Ectodermal cell (in vitro differentiated cells): ENCODE data around the gene CD93.

ENCODE experiments used
- H3K27ac ChIP-seq: 2 replicates; pipeline ENCODE4 v1.7.0; 2013; ENCODE audit warnings: mild to moderate bottlenecking, low read depth, low read length; ENCODE audit not compliant: insufficient read depth, poor library complexity, severe bottlenecking
- H3K27me3 ChIP-seq: 2 replicates; pipeline ENCODE4 v1.7.0; 2013; ENCODE audit warnings: mild to moderate bottlenecking, low read length; ENCODE audit not compliant: insufficient read depth, control insufficient read depth, poor library complexity, severe bottlenecking
- H3K36me3 ChIP-seq: one replicate; pipeline ENCODE4 v1.7.0; 2013; ENCODE audit warnings: low read length; ENCODE audit not compliant: control insufficient read depth, insufficient read depth
- H3K4me1 ChIP-seq: one replicate; pipeline ENCODE4 v1.7.0; 2013; ENCODE audit warnings: low read length; ENCODE audit not compliant: control insufficient read depth, insufficient read depth
- H3K4me3 ChIP-seq: 2 replicates; pipeline ENCODE4 v1.7.0; 2013; ENCODE audit warnings: low read depth, low read length, control low read depth; ENCODE audit not compliant: insufficient read depth
- H3K9me3 ChIP-seq: 2 replicates; pipeline ENCODE4 v1.7.0; 2013; ENCODE audit warnings: mild to moderate bottlenecking, low read length, moderate library complexity; ENCODE audit not compliant: control insufficient read depth
- WGBS, 2 experiments: methylation state at CpG; one replicate each; pipeline ENCODE4 v1.1.7; 2013; ENCODE audit warnings: missing lambda C conversion rate in 2 of 2; 5-methylcytosine and 5-hydroxymethylcytosine counted together

The CD93 gene

DNA sequence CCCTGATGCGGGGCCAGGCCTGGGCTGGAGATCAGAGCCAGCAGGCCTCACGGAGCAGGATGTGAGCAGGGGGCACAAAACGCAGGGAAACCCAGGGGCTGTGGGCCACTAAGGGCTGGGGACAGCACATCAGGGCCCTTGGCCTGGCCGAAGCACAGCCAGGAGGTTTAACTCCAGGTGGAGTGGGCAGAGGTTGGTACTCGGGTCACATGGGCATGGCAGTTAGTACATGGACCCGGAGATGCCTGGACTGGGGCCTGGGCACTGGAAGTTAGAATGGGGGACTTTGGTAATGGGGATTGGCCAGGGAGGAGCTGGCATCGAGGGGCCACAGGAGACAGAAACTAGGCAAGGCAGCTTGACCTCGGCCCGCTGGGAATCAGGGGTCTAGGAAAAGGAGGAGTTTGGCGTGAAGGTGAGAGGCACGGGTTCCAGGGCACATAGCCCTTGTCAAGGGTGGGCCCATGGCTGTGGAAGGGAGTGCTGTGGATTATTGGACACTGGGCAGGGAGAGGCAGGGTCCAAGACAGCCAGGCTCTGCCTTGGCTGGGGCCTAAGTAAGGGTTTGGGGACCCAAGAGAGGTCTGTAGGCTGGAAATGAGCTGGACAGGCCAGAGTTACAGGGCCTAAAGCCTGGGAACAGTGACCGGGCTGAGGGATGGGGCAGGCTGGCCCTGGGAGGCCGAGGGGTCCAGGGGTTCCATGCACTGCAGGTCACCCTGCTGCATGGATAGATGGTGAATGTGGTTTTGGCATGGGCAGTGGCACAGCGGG, 41.6 kb upstream of the CD93 start:
- Histone ChIP-seq H3K9me3 (no peaks in the 10 kb centered on the region), H3K4me3 (no peak overlapping the region), H3K4me1 (no peaks in the 10 kb centered on the region), H3K36me3 (no peaks in the 10 kb centered on the region), H3K27me3 (no peaks in the 10 kb centered on the region), H3K27ac (no peak overlapping the region)
- 90 to 93% methylated on average over 14 of the region's 14 CpGs for WGBS, 2 experiments

DNA sequence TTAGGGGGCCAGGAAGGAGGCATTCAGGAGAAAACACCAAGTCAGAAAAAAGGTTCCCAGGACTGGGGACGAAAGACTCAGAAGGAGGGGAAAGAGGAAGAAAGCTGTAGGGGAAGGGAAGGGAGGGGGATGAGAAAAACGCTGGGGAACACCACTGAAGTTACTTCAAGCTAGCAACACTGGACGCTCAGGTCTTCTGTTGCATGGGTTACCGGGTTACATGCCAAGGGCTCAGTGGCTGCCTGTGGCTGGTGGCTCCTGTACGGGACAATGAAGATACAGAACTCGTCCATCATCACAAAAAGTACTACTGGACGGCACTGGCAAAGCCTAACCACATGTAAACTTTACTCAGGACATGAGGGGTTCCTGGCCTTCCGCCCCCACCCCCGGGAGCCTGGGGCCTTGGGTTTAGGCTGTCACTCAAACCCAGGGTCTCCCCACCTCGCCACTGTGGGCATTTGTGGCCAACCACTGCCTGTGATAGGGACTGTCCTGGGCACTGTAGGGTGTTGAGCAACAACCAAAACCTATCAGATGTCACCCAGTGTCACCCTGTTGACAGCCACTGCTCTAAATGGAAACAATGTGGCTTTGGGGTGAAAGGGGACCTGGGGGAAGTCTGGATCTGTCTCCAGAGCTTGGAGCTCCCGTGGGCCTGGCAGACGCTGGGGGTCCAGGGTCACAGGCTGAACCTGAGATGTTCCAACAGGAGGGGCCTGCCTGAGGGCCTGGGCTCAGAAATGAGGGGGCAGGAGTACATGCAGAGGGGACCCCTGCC, 40.3 kb upstream of the CD93 start:
- no peaks in the 10 kb centered on the region for H3K36me3 ChIP-seq
- no peak overlapping the region for H3K27ac ChIP-seq
- WGBS, 2 experiments, result 84 to 85% methylated on average over 12 of the region's 12 CpGs

DNA sequence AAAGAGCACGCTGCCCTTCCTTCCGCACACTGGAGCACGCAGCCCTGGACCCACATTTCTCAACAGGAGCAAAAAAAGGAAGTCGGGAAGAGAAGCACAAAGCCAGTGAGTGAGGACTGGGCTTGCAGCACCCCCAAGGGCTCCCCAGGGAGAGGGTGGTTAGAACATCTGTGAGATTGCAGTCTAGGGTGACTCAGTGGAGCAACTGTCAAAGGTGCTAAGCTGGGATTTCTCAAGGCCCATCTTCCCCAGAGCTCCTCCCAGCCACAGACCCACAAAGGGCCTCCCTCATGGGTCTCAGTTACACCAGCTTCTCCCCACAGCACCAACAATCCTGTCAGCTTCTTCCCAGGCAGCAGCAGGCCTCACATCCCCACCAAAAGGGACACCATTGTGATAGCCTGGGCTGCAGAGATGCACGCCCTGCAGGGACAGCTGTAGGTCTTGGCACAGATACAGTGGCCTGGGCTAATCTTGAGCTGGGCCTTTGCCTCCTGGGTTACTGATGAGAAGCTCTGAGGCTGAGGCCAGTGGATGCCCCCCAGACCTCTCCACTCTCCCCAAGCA, 39.6 kb upstream of the CD93 start:
- 93 to 95% methylated on average over 5 of the region's 5 CpGs for WGBS, 2 experiments
- Histone ChIP-seq H3K4me3 (no peak overlapping the region), H3K4me1 (no peaks in the 10 kb centered on the region), H3K27me3 (no peaks in the 10 kb centered on the region), H3K9me3 (no peaks in the 10 kb centered on the region), H3K27ac (no peak overlapping the region), H3K36me3 (no peaks in the 10 kb centered on the region)

More for the DNA sequence above, 40.3 kb upstream of the CD93 start:
- H3K9me3 ChIP-seq, result no peaks in the 10 kb centered on the region
- H3K4me3 ChIP-seq, result no peak overlapping the region
- H3K4me1 ChIP-seq, result no peaks in the 10 kb centered on the region
- H3K27me3 ChIP-seq, result no peaks in the 10 kb centered on the region

DNA sequence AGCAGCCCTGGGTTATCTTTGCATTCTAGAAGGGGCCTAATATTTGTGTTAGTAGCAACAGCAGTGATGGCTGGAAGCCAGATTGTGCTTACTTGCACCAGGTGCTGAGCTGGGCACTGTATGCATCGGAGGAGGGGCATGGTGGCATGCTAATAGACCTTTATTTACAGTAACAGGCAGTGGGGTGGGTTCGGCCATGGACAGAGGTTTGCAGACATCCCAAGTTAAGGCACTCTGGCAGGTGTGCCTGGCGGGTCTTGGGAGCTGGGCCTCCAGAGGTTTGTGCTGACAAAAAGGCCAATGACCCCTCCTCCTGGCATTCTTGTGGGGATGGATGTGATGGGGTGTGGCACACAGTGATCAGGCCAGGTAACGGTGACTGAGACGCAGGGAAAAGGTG, 39.0 kb upstream of the CD93 start:
- Histone ChIP-seq H3K9me3 (no peaks in the 10 kb centered on the region), H3K4me1 (no peaks in the 10 kb centered on the region), H3K36me3 (no peaks in the 10 kb centered on the region), H3K27ac (no peak overlapping the region), H3K4me3 (no peak overlapping the region), H3K27me3 (no peaks in the 10 kb centered on the region)
- WGBS, 2 experiments, result 89 to 92% methylated on average over 5 of the region's 5 CpGs

DNA sequence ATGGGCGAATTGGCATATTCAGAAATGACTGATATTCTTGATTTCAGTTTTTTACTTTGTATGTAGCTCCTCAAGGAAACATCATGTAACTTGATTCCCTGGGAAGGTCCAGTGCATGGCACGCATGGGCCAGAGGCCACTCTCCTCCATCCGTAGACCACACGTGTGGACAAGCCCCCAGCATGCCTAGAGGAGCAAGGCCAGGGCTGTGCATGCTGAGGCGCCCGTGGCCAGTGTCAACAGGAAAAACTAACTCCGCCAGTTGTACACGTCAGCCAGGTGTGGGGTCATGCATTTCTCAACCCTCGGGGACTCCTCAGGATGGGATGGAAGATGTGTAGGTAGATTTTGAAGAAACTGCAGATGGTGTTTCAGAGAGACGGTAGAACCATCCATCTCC, 37.8 kb upstream of the CD93 start:
- no peaks in the 10 kb centered on the region for H3K27me3 ChIP-seq
- H3K36me3 ChIP-seq, result no peaks in the 10 kb centered on the region
- no peaks in the 10 kb centered on the region for H3K4me1 ChIP-seq
- no peaks in the 10 kb centered on the region for H3K9me3 ChIP-seq
- 92 to 94% methylated on average over 10 of the region's 10 CpGs for WGBS, 2 experiments
- H3K4me3 ChIP-seq, result no peak overlapping the region
- no peak overlapping the region for H3K27ac ChIP-seq

DNA sequence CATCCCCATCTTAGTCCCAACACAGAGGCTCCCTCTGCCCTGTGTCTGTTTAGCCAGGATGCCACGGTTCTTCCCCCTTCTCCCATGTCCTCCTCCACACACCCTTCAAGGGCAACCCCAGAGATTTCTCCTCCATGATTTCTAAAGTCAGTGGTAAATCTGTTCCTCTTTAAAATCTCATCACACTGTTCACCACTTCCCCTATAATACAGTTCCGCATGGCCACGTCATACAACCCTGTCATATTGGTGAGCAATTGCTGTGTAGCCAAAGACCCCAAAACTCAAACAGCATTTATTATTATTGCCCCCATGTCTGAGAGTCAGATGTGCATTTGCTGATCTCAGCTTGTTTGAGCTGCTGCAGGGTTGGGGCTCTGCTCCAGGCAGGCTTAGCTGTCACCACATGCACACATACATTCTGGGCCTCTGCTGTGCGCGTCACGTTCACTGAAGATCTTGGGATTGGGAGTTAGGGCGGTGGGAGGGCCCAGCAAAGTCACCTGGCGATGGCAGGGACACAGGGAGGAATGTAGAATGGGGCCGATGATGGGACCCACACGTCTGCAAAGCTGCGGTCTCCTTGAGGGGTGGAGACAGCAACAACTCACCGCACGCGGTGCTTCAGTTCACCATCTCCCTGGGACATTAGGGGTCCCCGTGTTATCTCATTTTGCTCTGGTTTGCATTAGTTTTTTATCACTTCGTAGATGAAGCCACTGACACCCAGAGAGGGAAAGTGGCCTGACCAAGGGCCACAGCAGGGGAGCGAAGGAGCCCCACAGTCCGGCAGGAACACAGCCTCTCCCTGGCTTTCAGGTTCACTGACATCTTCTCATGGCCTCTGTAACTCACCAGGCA, 36.9 kb upstream of the CD93 start:
- H3K9me3 ChIP-seq, result no peaks in the 10 kb centered on the region
- H3K36me3 ChIP-seq, result no peaks in the 10 kb centered on the region
- H3K27me3 ChIP-seq, result no peaks in the 10 kb centered on the region
- WGBS, 2 experiments, result 89 to 90% methylated on average over 17 of the region's 18 CpGs
- H3K4me3 ChIP-seq, result no peak overlapping the region
- H3K4me1 ChIP-seq, result no peaks in the 10 kb centered on the region
- H3K27ac ChIP-seq, result no peak overlapping the region

DNA sequence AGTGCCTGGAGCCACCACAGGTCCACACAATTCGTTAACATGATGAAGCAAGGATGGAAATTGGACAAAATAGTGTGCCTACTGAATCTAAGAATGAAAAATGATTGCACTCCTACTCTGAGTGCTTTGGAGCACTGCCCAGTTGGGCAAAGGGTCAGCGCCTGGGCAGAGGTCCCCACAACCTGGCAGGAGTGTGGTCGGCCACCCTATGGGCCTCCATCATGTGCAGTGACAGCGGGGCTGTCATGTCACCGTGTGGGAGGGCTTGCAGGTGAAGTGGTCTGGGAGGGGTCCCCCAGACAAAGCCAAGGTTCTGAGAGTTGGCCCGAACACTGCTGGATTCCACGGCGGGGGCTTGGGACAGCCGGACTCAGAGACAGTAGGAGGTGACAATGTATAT, 36.2 kb upstream of the CD93 start:
- WGBS, 2 experiments, result 82 to 97% methylated on average over 6 to 7 of the region's 9 CpGs
- Histone ChIP-seq H3K4me1 (no peaks in the 10 kb centered on the region), H3K9me3 (no peaks in the 10 kb centered on the region), H3K27ac (no peak overlapping the region), H3K4me3 (no peak overlapping the region), H3K36me3 (no peaks in the 10 kb centered on the region), H3K27me3 (no peaks in the 10 kb centered on the region)

DNA sequence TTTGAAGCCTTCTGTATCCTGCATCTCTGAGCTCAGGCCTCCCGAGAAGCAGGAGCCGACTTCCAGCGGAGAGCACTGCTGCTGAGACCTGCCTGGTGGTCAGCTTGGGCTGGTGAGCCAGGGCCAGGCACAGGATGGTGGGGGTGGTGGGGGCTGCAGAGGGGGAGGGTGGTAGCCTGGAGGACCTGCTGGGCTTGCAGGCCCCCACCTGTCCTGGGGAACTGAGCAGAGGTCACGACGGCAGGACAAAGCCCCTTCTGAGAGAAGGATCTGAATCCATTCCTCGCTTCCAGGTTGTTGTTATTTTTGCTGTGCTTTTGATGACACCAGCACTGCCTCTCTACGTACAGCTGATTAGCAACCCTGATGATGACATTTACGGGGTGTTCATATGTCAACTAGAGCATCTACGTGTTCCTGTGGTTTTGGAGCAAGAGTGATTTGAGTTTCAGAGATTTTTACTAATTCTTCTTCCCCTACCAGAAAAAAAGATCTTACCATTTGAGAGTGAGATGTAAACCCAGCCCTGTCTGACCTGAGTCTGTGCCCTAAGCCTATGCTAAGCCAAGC, 35.7 kb upstream of the CD93 start:
- 75 to 80% methylated on average over 9 of the region's 9 CpGs for WGBS, 2 experiments
- Histone ChIP-seq H3K4me1 (no peaks in the 10 kb centered on the region), H3K27ac (no peak overlapping the region), H3K27me3 (no peaks in the 10 kb centered on the region), H3K9me3 (no peaks in the 10 kb centered on the region), H3K4me3 (no peak overlapping the region), H3K36me3 (no peaks in the 10 kb centered on the region)

DNA sequence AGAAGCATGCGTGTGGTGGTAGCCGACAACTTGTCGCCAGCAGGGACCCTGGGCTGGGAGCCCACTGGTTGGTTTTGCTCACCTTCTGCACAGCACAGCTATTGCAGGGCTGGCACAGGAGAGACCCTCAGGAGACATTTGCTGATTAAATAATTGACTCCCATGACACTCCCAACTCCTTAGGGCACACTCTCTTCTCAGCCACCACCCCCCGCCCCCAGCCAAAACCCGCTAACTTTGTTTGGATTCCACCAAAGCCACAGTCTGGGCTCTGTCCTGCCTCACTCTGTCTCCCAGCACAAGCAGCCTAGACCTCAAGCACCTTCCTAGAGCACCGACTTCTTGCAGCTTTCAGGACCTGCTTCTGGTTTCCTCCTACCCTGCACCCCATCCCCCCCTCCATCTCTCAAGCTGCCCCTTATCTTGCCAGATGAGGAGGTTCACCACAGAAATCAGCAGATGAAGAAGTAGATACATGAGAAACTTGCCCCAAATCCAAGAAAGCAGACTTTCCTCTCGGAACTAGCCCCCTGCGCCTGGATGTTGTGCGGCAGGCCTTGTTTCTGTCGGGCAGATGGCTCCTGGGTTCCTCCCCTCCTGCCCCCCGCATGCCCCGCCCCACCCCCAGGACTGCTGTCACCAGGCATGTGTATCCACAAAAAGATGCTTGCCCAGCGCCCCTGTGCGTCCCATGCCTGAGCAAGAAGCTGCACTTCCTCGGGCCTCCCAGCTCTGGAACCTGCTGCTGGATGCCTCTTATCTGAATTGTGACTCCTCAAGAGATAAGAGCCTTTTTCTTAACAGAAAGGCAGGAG, 35.0 kb upstream of the CD93 start:
- 90 to 92% methylated on average over 15 of the region's 15 CpGs for WGBS, 2 experiments
- H3K9me3 ChIP-seq, result no peaks in the 10 kb centered on the region
- no peak overlapping the region for H3K4me3 ChIP-seq
- no peak overlapping the region for H3K27ac ChIP-seq
- H3K27me3 ChIP-seq, result no peaks in the 10 kb centered on the region
- no peaks in the 10 kb centered on the region for H3K36me3 ChIP-seq
- H3K4me1 ChIP-seq, result no peaks in the 10 kb centered on the region
